Measurements from ENCODE around the gene CADPS. TPM values are rescaled to one million over a fixed set of nuclear protein-coding genes. Genes with fewer than 3 reads are reported as not detected.

Gene CADPS
- total RNA-seq, 1 donor from 2014 or later, result 2.7 TPM

- H3K9me3 ChIP-seq, result no peaks in the 10 kb centered on the region
- no peaks in the 10 kb centered on the region for H3K36me3 ChIP-seq
- intact Hi-C loops (cut with DNase I), result no loop called here
- no peak for TF ChIP-seq CTCF (IDR thresholded peaks at IDR 0.05)
- H3K27ac ChIP-seq, result no peak overlapping the region
- DNase-seq (no peak), ATAC-seq (no peak)
- no peaks in the 10 kb centered on the region for H3K4me1 ChIP-seq
- H3K27me3 ChIP-seq (ENCODE audit: low read depth), result no peaks in the 10 kb centered on the region
- H3K4me3 ChIP-seq, result no peak overlapping the region
Measured at GRCh38 chr3:62824965-62825592, 50.1 kb downstream of the CADPS start.

- Histone ChIP-seq H3K27me3 (ENCODE audit: low read depth) (no peaks in the 10 kb centered on the region), H3K36me3 (no peaks in the 10 kb centered on the region), H3K27ac (no peak overlapping the region), H3K4me1 (no peaks in the 10 kb centered on the region), H3K9me3 (no peaks in the 10 kb centered on the region), H3K4me3 (no peak overlapping the region)
- DNase-seq (no peak), ATAC-seq (no peak)
- no peak for TF ChIP-seq CTCF (IDR thresholded peaks at IDR 0.05)
- intact Hi-C loops (cut with DNase I), result no loop called here
Measured at GRCh38 chr3:62823461-62824050, 51.7 kb downstream of the CADPS start.

GRCh38 chr3:62822905-62823304 lies 52.3 kb downstream of the CADPS start:
- DNase-seq (no peak), ATAC-seq (no peak)
- TF ChIP-seq CTCF (IDR thresholded peaks at IDR 0.05), result no peak
- Histone ChIP-seq H3K4me3 (no peak overlapping the region), H3K4me1 (no peaks in the 10 kb centered on the region), H3K9me3 (no peaks in the 10 kb centered on the region), H3K27me3 (ENCODE audit: low read depth) (no peaks in the 10 kb centered on the region), H3K27ac (no peak overlapping the region), H3K36me3 (no peaks in the 10 kb centered on the region)
- intact Hi-C loops (cut with DNase I), result no loop called here

DNA sequence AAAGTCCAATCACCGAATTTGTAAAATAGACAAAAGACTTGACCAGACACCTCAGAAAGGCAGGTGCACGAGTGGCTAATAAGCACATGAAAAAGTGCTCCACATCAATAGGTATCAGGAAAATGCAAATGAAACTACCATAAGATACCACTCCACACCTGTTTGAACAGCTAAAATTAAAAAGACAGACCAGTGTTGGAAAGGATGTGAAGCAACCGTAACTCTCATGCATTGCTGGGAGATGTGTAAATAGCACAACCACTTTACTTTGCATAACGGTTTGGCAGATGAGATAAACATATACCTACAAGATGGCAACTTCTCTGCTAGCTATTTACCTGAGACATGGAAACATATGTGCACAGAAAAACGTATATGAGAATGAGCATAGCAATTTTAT lies 56.9 kb downstream of the CADPS start:
- H3K27me3 ChIP-seq (ENCODE audit: low read depth), result no peaks in the 10 kb centered on the region
- DNase-seq, result no peak
- no peak for ATAC-seq
- TF ChIP-seq CTCF (IDR thresholded peaks at IDR 0.05), result no peak
- no peaks in the 10 kb centered on the region for H3K4me1 ChIP-seq
- H3K36me3 ChIP-seq, result no peaks in the 10 kb centered on the region
- no peak overlapping the region for H3K4me3 ChIP-seq
- intact Hi-C loops (cut with DNase I), result no loop called here
- no peak overlapping the region for H3K27ac ChIP-seq
- no peaks in the 10 kb centered on the region for H3K9me3 ChIP-seq

DNA sequence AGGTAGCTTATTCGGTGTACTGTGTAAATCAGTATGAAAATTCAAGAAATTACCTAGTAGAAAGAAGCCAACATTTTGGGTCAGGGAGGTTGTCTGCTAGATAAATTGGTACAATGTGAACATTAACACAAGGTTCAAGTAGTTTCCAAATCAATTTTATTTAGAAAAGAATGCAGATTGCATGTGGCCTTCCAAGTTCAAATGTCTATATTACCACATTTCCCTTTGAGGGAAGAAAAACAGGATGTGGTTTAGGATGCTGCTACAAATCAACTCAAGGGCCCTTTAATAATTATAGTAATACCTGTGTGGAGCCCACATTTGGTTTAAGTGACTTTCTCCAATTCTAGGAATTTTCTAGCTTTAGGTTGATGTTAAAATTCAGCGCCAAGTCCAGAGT lies 57.5 kb downstream of the CADPS start:
- no peaks in the 10 kb centered on the region for H3K36me3 ChIP-seq
- no peak for TF ChIP-seq CTCF (IDR thresholded peaks at IDR 0.05)
- intact Hi-C loops (cut with DNase I), result no loop called here
- no peaks in the 10 kb centered on the region for H3K27me3 ChIP-seq (ENCODE audit: low read depth)
- H3K9me3 ChIP-seq, result no peaks in the 10 kb centered on the region
- ATAC-seq (no peak), DNase-seq (no peak)
- H3K4me3 ChIP-seq, result no peak overlapping the region
- no peaks in the 10 kb centered on the region for H3K4me1 ChIP-seq
- H3K27ac ChIP-seq, result no peak overlapping the region
